H1 (cell line): Measurements from ENCODE around the gene PHOSPHO1. TPM values are rescaled to one million over a fixed set of nuclear protein-coding genes. Genes with fewer than 3 reads are reported as not detected.
A peak's percentile ranks its signal among the peaks of the same experiment; 100 is the strongest.

Experiments
- ASH2L ChIP-seq: fragments of 200-600, 300-600 bp; sonication (generic); IDR thresholded peaks from one replicate; pipeline ENCODE4 v1.7.1; 2017; ENCODE audit warnings: low read length
- CHD7 ChIP-seq: fragments of 300-600 bp; sonication (generic); IDR thresholded peaks from 2 replicates; pipeline ENCODE4 v1.7.1; 2012; ENCODE audit warnings: low read length, moderate library complexity, mild to moderate bottlenecking, inconsistent platforms; ENCODE audit not compliant: insufficient replicate concordance
- CREB1 ChIP-seq: IDR thresholded peaks from 2 replicates; pipeline ENCODE4 v1.6.1; 2012; ENCODE audit warnings: inconsistent platforms
- CTBP2 ChIP-seq: IDR thresholded peaks from 2 replicates; pipeline ENCODE4 v1.7.0; 2011; ENCODE audit warnings: borderline replicate concordance, mild to moderate bottlenecking, moderate library complexity, mixed read lengths, low read length; ENCODE audit not compliant: insufficient read depth, insufficient read length
- KDM1A ChIP-seq: fragments of 200-600, 300-600 bp; sonication (generic); IDR thresholded peaks from 2 replicates; pipeline ENCODE4 v1.7.1; 2016; ENCODE audit warnings: mild to moderate bottlenecking, low read length, borderline replicate concordance
- RBBP5 ChIP-seq: IDR thresholded peaks from 2 replicates; pipeline ENCODE4 v1.7.1; 2012; ENCODE audit warnings: low read depth, mild to moderate bottlenecking, inconsistent platforms, low read length, moderate library complexity, borderline replicate concordance
- SRF ChIP-seq: IDR thresholded peaks from 2 replicates; pipeline ENCODE4 v1.6.1; 2011; ENCODE audit warnings: mild to moderate bottlenecking, low read depth, low read length, moderate library complexity
- polyA plus RNA-seq, 7 experiments: library from polyadenylated mRNA; depleted of rRNA in 3 of 7; stranded (reverse) in 5 of 7; unstranded in 2 of 7; fragments of >200 nt in 5 of 7; fragments of 200-250 nt in 2 of 7; gene quantifications; 1 replicate in 5 of 7; 2 replicates in 1 of 7; 4 replicates in 1 of 7; pipeline versions ENCODE4 v1.2.1 to v1.2.3, GENCODE V29; 2011 to 2013; ENCODE audit warnings: missing spikeins in 2 of 7, mixed read lengths in 2 of 7
- total RNA-seq: library from RNA; stranded (reverse); fragmentation: NEBNext Ultra II Directional; extraction: Animal tissue kit (Norgen Biotek cat#: 25700); gene quantifications from 2 replicates; pipeline ENCODE4 v1.2.1, GENCODE V29; 2021

PHOSPHO1 gene
- total and polyA plus RNA-seq, 2 of the 8 experiments (the other 6 are each of a cell fraction or from before 2014, with no cell fraction given): 0.34 to 0.45 TPM

DNA sequence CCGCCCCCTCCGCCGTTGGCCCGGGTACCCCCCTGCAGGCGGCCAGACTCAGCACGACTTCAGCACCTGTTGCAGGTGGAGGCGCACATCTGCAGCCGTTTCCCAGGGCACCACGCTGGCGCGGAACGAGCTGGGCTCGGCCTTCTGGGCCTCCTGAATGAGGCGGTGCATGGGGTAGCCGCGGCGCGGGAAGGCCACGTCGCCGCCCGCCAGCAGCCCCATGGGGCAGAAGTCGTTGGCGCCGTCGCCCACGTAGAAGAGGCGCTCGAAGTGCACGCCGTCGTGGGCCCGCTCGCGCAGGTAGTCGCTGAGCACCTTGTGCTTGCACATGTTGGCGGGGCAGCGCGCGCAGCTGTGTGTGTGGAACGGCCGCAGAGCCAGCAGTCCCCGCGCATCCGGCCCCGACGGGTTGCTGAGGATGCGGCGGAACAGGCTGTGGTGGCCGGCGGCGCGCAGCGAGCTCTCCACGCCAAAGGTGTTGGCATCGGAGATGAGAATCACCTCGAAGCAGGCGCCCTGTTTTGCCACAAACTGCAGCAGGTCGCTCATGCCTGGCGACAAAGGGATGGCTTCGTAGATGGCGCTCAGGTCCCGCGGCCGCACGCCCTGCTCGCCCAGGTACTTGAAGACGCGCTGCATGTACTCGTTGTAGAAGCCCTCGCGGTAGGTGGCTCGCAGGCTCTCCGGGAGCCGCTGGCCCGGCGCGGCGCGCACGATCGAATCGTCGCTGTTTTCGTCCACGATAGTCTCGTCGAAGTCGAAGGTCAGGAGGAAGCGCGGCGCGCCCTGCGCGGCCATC, 6.2 kb downstream of the PHOSPHO1 start (continued):
- no peak for TF ChIP-seq CHD7
- TF ChIP-seq ASH2L: peak; percentile 49
- TF ChIP-seq SRF: no peak
- TF ChIP-seq CREB1: 0 out of 2 replicates have a peak, but pooled peaks have one; percentile 8
- TF ChIP-seq RBBP5: peak; percentile 33; the same call in 1 of the 2 replicates
- TF ChIP-seq KDM1A: peak; percentile 3; the same call in 1 of the 2 replicates
- TF ChIP-seq CTBP2: no peak
- TF ChIP-seq, all 59 proteins: peak for 11
